AG10803 (cell line): ENCODE results near the gene HAO1.

Source experiments
- DNase-seq: peaks from one replicate; pipeline ENCODE4 v3.0.0; 2010; ENCODE audit warnings: low read depth
- H3K4me3 ChIP-seq: 2 replicates; pipeline ENCODE4 v1.5.1; 2011; ENCODE audit warnings: mild to moderate bottlenecking, low read length, control low read depth
- CTCF ChIP-seq: conservative IDR thresholded peaks from 2 replicates; pipeline ENCODE4 v1.5.1; 2011; ENCODE audit warnings: mild to moderate bottlenecking, low read length, control low read depth, inconsistent platforms

Gene HAO1

DNA sequence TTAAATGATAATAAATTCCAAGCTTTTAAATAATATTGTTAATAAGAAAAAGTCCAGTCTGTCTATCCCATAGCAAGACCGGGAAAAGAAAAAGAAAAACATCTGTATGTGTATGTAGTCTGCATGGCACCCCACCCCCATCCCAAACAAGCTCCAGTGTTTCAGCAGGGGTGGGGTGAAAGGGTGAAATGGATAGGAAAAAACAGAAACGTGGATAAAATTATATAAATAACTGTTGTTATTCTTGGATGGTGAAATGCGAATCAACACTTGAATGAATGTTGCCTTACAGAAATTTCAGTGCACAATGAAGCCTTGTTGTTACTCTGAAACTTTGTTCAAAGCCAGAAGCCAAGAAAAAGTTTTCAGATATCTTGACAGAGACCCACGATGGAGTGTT, 31.4 kb downstream of the HAO1 start:
- no peak for DNase-seq
- TF ChIP-seq CTCF, result no peak
- H3K4me3 ChIP-seq, result no peak overlapping the region

DNA sequence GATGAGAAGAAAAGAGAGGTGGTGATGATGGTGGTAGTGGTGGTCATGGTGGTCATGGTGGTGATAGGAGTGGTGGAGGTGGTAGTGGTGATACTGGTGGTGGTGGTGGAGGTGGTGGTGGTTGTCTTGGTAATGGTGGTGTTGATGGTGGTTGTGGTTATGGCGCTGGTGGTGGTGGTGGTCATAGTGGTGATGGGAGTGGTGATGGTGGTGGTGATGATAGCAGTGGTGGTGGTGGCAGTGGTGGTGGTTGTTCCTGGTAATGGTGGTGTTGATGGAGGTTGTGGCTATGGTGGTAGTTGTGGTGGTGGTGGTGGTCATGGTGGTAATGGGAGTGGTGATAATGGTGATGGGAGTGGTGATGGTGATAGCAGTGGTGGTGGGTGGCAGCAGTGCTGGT, 36.8 kb downstream of the HAO1 start:
- TF ChIP-seq CTCF, result no peak
- DNase-seq, result no peak
- no peak overlapping the region for H3K4me3 ChIP-seq

DNA sequence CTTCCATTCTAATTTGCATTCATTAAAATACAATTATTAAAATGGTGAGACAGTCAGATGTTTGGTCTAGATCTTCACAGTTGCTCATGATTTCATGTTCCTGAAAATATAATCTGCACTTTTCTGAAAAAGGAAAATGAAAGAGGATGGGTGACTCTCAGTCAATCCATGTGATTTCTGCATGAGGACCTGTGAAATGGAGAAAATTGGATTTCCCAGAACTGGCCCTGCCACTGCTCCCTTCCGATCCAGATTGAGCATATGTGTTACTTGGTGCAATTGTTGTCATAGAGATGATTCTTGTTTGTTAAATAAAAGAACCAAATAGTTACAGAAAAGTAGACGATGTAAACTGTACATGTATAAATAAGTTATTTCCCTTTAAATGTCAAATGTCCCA, 37.4 kb downstream of the HAO1 start:
- TF ChIP-seq CTCF, result no peak
- H3K4me3 ChIP-seq, result no peak overlapping the region
- DNase-seq, result no peak

DNA sequence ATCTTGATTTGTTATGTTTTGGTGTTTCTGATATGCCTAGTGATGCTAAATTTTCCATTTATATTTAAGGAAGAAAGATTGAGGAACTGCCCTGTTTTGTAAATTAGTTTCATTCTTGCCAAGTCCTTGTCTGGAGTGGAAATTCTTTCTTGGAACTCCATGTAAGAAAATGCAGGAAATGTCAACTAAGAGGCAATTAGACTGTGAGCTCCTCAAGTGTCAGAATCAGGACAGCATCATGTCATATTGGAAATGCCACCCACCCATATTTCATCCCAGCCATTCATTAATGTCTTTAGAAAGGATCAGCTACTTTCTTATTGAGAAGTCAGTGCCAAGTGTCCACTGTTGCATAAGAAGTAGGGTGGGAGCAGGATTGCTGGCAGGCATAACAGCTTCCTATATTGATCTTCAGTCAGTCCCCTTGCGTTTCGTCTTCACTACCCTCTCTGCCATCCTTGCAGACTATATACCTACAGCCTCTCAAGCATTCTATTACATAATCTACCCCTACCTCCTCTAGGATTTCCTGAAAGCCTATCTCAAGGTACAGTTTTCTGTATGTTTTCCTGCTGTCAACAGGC, 42.4 kb downstream of the HAO1 start:
- no peak for TF ChIP-seq CTCF
- DNase-seq, result no peak
- H3K4me3 ChIP-seq, result no peak overlapping the region

- DNase-seq, result no peak
- no peak for TF ChIP-seq CTCF
- no peak overlapping the region for H3K4me3 ChIP-seq
Measured at GRCh38 chr20:7893014-7893730, 47.1 kb downstream of the HAO1 start.

DNA sequence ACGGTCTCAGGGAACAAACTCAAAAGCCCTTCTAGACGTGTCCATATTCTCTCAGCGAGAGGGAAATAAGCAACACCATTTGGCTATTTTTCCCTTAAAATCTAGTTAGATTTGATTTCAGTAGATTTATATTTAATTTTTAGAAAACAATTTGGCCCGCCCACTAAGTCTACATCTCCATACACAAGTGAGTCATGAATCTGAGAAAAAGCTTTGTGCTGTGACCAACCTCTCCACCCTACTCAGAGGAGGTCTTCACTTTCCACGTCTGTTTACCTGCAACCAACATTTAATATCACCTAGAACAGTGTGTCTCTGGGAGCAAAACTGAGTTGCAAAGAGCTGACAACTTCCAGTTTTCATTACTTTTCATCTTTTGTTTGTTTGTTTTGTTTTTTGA, 48.6 kb downstream of the HAO1 start:
- no peak overlapping the region for H3K4me3 ChIP-seq
- no peak for TF ChIP-seq CTCF
- DNase-seq, result no peak

DNA sequence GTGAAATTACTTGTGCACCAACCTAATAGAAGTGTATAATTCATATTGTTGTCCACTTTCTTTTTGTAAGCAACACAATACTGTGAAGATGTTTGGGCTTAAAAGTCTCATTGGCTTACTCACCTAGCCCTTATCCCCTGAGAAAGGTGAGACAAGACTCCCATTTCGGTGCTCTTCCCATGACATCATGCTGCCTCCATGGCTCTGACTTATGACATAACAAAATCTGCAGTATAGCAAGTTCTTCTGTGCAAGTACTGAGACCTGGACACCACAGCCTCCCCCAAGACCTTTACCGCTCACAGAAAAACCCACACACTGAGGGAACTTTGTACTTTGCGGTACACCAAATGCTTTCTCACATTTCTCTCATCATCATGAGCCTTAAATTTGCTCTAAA, 50.5 kb downstream of the HAO1 start:
- DNase-seq, result no peak
- no peak overlapping the region for H3K4me3 ChIP-seq
- no peak for TF ChIP-seq CTCF
